ENCODE results near the gene ERFL. TPM values are rescaled to one million over a fixed set of nuclear protein-coding genes. Genes with fewer than 3 reads are reported as not detected.
"Not testable (repeated sequence)": the region's sequence is repeated elsewhere in the genome, so short reads cannot be mapped to it uniquely, and the experiment has no call there.

The ERFL gene
- total and polyA plus RNA-seq, 12 donors: 0.10 TPM; not detected in 11

DNA sequence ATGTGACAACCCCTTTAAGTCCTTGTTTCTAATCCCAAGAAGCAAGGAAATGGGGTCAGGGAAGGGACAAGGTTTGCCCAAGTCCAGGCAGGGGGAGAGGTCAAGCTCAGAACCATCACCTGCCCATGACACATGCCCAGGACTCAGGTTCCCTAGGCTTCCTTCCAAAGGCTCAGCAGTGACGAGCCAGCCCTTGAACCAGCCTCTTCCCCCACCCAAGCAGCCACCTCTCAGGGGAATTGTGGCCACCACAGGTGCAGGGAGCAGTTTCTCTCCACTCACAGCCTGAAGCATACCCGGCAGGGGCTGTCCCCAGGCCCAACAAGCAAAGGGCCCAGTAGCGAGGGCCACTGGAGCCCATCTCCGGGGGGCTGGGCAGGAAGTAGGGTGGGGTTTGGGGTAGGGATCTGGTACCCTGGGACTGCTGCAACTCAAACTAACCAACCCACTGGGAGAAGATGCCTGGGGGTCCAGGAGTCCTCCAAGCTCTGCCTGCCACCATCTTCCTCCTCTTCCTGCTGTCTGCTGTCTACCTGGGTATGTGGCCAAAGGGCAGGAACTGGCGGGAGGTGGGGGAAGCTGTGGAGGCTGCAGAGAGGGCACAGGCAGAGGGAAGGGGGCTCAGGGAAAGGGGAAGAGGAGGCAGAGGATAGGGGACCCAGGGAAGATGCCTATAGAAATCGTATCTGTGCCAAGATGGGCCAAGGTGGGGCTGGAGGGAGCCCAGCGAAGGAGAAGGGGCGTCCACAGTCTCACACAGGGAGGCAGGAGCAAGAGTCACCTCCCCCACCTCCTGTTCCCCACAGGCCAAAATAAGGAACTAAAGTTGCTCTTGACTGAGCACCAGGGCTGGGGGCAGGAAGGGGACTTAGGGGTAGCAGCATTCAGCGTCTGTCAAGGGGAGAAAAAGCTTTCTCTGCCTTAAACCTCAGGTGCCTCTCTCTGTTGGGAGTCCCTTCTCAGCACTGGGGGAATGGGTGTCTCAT is 51.1 kb downstream of the ERFL start, which contains the start of gene CD79A:
CD79A (plus strand) TSS at position 433 of the 986 bp plus-strand sequence; CDS start at position 459, 26 bp downstream.
- Histone ChIP-seq H3K27ac (no peak within 1 kb of the TSS), H3K27me3 (no peaks in the 10 kb centered on the region), H3K9me3 (replicated peaks in 1 of 3) (no peaks in the 10 kb centered on the region), H3K36me3 (replicated peaks in 1 of 2) (peaks cover 0 to under 1% of the 10 kb centered on the region in 2 donors), H3K4me3 (no peak within 1 kb of the TSS), H3K4me1 (replicated peaks in 1 of 2) (no peaks in the 10 kb centered on the region)
- intact Hi-C loops (cut with DNase I): loop anchor here (5.0 to 10.0 kb wide), 2 partner anchors 70 to 78 kb away; partner anchors contain the start of gene RABAC1 (in 1 of the 2)
- no peak for TF ChIP-seq POLR2A (IDR thresholded peaks at IDR 0.05)
- TF ChIP-seq, protein P1, sequence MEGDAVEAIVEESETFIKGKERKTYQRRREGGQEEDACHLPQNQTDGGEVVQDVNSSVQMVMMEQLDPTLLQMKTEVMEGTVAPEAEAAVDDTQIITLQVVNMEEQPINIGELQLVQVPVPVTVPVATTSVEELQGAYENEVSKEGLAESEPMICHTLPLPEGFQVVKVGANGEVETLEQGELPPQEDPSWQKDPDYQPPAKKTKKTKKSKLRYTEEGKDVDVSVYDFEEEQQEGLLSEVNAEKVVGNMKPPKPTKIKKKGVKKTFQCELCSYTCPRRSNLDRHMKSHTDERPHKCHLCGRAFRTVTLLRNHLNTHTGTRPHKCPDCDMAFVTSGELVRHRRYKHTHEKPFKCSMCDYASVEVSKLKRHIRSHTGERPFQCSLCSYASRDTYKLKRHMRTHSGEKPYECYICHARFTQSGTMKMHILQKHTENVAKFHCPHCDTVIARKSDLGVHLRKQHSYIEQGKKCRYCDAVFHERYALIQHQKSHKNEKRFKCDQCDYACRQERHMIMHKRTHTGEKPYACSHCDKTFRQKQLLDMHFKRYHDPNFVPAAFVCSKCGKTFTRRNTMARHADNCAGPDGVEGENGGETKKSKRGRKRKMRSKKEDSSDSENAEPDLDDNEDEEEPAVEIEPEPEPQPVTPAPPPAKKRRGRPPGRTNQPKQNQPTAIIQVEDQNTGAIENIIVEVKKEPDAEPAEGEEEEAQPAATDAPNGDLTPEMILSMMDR (IDR thresholded peaks at IDR 0.05): no peak
- no peak for DNase-seq
- 58 to 73% (median 63%) methylated on average over 7 to 9 of the region's 9 CpGs for WGBS, 4 donors

DNA sequence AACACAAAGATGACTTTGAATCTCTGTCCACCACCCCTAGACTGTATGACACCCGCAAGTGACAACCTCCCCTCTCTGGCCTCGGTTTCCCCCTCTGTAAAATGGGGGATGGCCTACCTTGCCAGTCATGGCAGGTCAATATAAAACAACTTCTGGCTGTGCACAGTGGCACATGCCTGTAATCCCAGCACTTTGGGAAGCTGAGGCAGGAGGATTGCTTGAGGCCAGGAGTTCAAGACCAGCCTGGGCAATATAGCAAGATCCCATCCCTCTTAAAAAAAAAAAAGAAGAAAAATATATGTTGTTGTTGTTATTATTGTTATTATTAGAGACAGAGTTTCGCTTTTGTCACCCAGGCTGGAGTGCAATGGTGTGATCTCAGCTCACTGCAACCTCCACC is 52.3 kb downstream of the ERFL start:
- intact Hi-C loops (cut with DNase I): loop anchor here (5.0 to 10.0 kb wide), 2 partner anchors 71 to 79 kb away; partner anchors contain the start of gene RABAC1 (in 1 of the 2)
- WGBS, 4 donors: 73 to 85% (median 75%) methylated on average over 3 of the region's 3 CpGs
- not testable (repeated sequence) for H3K4me1 ChIP-seq (replicated peaks in 1 of 2); H3K27ac ChIP-seq; H3K27me3 ChIP-seq; H3K4me3 ChIP-seq; H3K9me3 ChIP-seq (replicated peaks in 1 of 3); DNase-seq
- H3K36me3 ChIP-seq (replicated peaks in 1 of 2): peaks cover 0 to 12% of the 10 kb centered on the region in 2 donors

DNA sequence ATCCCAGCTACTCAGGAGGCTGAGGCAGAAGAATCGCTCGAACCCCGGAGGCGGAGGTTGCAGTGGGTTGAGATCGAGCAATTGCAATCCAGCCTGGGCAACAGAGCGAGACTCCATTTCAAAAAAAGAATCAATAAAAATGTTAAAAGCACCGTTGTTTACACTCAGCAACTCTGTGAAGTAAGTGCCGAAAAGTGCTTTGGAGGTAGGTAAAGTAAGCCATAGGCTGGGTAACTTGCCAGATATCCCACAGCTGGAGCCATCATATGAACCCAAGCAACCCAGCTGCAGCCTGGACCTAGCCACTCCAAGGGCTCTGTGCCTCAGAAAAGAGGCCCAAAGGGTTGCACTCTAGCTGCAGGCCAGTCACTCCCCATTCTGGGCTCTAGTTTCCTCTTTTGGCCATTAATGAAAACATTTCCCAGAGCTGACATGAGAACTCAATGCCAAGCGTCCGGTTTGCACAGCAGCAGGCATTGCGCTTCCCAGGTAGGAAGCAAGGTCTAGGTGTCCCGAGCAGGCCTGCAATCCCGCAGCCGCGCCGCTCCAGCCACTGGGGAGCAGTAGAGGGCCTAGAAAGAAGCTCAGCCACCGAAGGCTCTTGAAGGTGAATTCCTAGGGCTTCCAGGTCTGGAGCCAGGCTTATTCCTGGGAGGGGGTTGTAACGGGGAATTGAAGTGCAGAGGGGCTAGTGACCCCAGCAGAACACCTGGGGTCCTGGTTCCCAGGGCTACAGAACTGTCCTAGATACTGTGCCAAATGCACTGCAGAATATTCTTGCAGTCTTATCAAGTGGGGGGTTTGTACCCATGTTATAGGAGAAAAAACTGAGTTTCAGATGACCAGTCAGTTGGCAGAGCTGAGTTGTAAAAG is 55.2 kb downstream of the ERFL start:
- no peaks in the 10 kb centered on the region for H3K9me3 ChIP-seq (replicated peaks in 1 of 3)
- DNase-seq: peak; percentile 58 to 76 (median 67)
- 44 to 67% (median 50%) methylated on average over 12 to 18 of the region's 18 CpGs for WGBS, 4 donors
- no peak for TF ChIP-seq POLR2A (IDR thresholded peaks at IDR 0.05)
- TF ChIP-seq, protein P1 (IDR thresholded peaks at IDR 0.05): peak; percentile 25 to 67 (median 56)
- H3K27me3 ChIP-seq: no peaks in the 10 kb centered on the region
- H3K27ac ChIP-seq: no peak overlapping the region
- intact Hi-C loops (cut with DNase I): loop anchor here in 1 of 2 donors (10.0 kb wide), 1 partner anchor 82 kb away; the partner anchor contains the start of gene RABAC1
- no peaks in the 10 kb centered on the region for H3K4me1 ChIP-seq (replicated peaks in 1 of 2)
- H3K4me3 ChIP-seq: no peak overlapping the region
- H3K36me3 ChIP-seq (replicated peaks in 1 of 2): peaks cover 0 to 42% of the 10 kb centered on the region in 2 donors

DNA sequence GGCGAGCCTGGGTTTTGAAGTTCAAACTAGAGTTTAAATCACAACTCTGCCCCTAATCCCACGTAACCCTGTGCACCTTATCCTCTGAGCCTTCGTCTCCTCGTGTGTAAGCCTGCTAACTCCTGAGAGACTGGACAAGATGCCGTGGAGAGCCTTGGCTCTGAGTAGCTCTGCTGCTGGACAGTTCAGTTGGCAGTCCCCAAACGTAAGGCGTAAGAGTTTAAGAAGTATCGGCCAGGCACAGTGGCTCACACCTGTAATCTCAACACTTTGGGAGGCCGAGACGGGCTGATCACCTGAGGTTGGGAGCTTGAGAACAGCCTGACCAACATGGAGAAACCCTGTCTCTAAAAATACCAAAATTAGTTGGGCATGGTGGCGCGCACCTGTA is 55.9 kb downstream of the ERFL start:
- Histone ChIP-seq H3K4me3 (no peak overlapping the region), H3K9me3 (replicated peaks in 1 of 3) (no peaks in the 10 kb centered on the region), H3K27me3 (no peaks in the 10 kb centered on the region), H3K27ac (no peak overlapping the region), H3K4me1 (replicated peaks in 1 of 2) (no peaks in the 10 kb centered on the region), H3K36me3 (replicated peaks in 1 of 2) (peaks cover 0 to 48% of the 10 kb centered on the region in 2 donors)
- DNase-seq: no peak
- no peak for TF ChIP-seq POLR2A (IDR thresholded peaks at IDR 0.05)
- TF ChIP-seq, protein P1 (IDR thresholded peaks at IDR 0.05): no peak
- WGBS, 4 donors: 79 to 89% (median 87%) methylated on average over 9 to 12 of the region's 12 CpGs
- intact Hi-C loops (cut with DNase I): loop anchor here in 1 of 2 donors (10.0 kb wide), 1 partner anchor 82 kb away; the partner anchor contains the start of gene RABAC1

Data from adrenal gland (tissue), 12 donors.